Hippocampal formation (tissue), 2 donors: ENCODE measurements around the gene RASA1.
"Not testable (repeated sequence)": the region's sequence is repeated elsewhere in the genome, so short reads cannot be mapped to it uniquely, and the experiment has no call there.

Source experiments
- DNase-seq, 2 donors: peaks; one replicate each; lab custom pipeline; 2025; lab: John Stamatoyannopoulos, UW

Gene RASA1

GRCh38 chr5:87267574-87268125 is at the start of gene RASA1:
Gene RASA1 (plus strand): TSS chr5:87267883. CDS start chr5:87268452, 569 bp downstream.
- DNase-seq, result peak; percentile 93 to 94

- no peak for DNase-seq
Measured at GRCh38 chr5:87229780-87230179, 37.9 kb upstream of the RASA1 start.

- DNase-seq, result no peak
Measured at GRCh38 chr5:87231037-87231808, 36.5 kb upstream of the RASA1 start.

- DNase-seq, result no peak
Measured at GRCh38 chr5:87233143-87233542, 34.5 kb upstream of the RASA1 start.

- no peak for DNase-seq
Measured at GRCh38 chr5:87241555-87241954, 26.1 kb upstream of the RASA1 start.

- DNase-seq, result no peak
Measured at GRCh38 chr5:87242242-87242641, 25.4 kb upstream of the RASA1 start.

- no peak for DNase-seq
Measured at GRCh38 chr5:87243161-87243844, 24.4 kb upstream of the RASA1 start.

GRCh38 chr5:87245451-87245850 is 22.2 kb upstream of the RASA1 start:
- no peak for DNase-seq

- peak in 1 of 2 donors; percentile 18 for DNase-seq
Measured at GRCh38 chr5:87246061-87246460, 21.6 kb upstream of the RASA1 start.

GRCh38 chr5:87252283-87252605 is 15.4 kb upstream of the RASA1 start:
- no peak for DNase-seq

GRCh38 chr5:87254035-87254434 is 13.6 kb upstream of the RASA1 start:
- no peak for DNase-seq

GRCh38 chr5:87258507-87258906 is 9.2 kb upstream of the RASA1 start:
- no peak for DNase-seq

- DNase-seq, result no peak
Measured at GRCh38 chr5:87260604-87261192, 7.0 kb upstream of the RASA1 start.

GRCh38 chr5:87263498-87263897 is 4.2 kb upstream of the RASA1 start:
- no peak for DNase-seq

GRCh38 chr5:87266914-87267573 is 639 bp upstream of the RASA1 start:
- no peak for DNase-seq

- peak; percentile 58 to 73 for DNase-seq
Measured at GRCh38 chr5:87268126-87268969, 665 bp downstream of the RASA1 start.

- no peak for DNase-seq
Measured at GRCh38 chr5:87268970-87269377, 1.3 kb downstream of the RASA1 start.

GRCh38 chr5:87270888-87271287 is 3.2 kb downstream of the RASA1 start:
- DNase-seq, result not testable (repeated sequence)

- no peak for DNase-seq
Measured at GRCh38 chr5:87276655-87277054, 9.0 kb downstream of the RASA1 start.

- no peak for DNase-seq
Measured at GRCh38 chr5:87277279-87277835, 9.7 kb downstream of the RASA1 start.

GRCh38 chr5:87278590-87279100 is 11.0 kb downstream of the RASA1 start:
- no peak for DNase-seq
